ENCODE data around the gene ABCD3.
A peak's percentile ranks its signal among the peaks of the same experiment; 100 is the strongest.
"Not testable (repeated sequence)": the region's sequence is repeated elsewhere in the genome, so short reads cannot be mapped to it uniquely, and the experiment has no call there.

Gene ABCD3

DNA sequence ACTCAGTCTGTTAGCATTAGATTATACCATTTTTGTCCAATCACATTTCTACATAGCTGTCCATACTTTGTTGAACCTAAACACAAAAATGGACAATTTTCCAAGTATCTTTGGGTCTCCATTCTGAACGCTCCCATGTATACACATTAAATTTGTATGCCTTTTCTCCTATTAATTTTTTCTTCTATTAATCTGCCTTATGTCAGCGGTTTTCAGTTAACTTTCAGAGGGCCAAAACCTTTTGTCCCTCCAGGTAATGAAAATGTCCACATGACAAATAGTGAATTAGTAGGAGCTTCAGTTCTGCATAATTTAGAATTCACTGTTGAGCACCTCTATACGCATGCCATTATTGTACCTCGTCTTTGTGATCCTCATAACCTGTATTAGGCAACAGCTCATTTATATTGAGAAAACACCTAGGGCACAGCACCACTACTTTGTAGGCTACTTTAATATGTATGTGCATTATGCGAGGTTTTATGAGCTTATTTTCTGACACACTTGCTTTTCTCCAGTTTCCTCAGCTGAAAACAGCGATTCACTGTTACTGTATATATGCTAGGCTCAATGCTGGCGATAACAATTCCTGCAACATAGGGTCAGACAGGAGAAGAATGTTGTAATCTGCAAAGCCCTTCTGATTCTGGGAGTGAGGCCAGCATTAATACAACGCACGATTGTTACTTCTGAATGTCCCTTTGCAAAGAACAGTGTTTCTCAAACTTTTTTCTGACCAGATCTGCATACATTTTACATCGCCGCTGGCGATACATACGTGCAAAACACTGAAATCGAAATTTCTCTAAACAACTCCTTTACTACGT is 1.1 kb upstream of the ABCD3 start:
- peak; percentile 23 for FAIRE-seq

DNA sequence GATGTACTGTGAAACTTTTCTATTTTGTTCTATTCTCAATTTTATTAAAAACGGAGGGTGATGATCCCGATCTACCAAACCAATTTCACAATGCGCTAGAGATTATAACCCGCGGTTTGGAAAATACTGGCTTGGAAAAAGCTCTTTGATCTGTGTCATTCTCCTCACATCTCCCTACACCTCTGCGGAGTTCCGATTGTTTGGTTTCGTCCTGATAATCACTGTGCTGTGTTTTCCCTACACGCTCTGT is 536 bp upstream of the ABCD3 start:
- no peak for FAIRE-seq

DNA sequence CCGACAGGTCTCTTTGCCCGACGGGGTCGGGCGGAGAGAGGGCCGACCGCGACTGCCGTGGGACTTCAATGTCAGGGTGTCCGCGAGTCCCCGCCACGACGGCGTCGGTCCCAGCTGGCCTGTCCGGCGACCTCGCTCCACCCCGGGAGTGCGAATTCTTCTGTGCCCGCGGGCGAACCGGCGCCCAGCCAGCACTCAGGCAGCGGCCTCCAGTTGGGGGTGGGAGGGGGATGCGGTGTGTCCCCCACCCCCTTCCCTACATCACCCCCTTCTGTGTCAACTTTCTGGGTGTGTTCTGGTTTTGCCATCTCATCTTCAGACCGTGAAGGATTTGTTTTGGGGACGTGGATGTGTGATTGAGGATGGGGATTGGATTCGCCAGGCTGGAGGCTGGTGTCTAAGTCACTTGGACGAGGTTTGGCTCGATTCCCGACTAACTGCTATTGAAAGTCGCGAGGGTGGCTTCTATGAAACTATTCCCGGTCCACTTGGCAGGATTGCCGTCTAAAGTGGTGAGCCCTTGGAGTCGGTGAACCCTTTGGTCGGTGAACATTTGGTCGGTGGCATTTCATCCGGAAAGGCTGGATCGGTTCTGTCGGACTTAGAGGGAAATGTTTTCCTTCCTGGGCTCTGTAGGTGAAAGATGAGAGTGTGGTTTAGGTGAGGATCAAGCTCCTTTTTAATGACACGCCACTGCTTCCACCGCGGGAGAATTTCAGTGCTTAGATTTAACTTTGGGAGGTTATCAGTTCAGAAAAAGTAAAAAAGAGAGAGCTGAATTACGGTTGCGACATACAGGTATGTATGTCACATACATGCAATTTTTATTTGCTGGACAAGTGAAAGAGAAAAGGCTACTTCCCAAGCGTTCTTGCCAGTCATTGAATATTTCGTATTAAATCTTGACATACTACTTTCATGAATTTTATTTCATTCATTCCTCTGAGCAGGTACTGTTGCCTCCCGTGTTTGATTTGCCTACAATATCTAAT is 771 bp downstream of the ABCD3 start:
- FAIRE-seq = no peak

DNA sequence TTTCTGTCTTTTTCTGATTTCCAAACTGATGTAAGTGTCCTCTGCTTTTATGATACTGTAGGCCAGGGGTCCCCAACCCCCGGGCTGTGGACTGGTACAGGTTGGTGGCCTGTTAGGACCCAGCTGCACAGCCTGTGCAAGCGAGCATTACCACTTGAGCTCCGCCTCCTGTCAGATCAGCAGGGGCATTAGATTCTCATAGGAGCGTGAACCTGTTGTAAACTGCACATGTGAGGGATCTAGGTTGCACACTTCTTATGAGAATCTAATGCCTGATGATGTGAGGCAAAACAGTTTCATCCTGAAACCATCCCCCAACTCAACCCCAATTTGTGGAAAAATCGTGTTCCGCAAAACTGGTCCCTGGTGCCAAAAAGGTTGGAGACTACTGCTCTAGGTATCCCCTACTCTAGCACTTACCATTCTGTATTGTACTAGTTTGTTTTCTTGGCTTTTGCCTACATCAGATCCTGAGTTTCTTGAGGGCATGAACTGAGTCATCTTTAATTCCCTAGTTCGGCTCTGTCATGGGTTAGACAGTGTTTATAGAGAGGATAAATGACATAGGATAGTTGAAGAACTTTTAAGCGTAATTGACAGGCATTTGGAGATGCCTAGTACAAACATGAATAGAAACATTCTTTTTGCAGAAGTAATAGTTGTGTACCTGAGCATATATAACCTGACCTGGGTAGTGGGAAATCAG is 4.1 kb downstream of the ABCD3 start:
- no peak for FAIRE-seq

DNA sequence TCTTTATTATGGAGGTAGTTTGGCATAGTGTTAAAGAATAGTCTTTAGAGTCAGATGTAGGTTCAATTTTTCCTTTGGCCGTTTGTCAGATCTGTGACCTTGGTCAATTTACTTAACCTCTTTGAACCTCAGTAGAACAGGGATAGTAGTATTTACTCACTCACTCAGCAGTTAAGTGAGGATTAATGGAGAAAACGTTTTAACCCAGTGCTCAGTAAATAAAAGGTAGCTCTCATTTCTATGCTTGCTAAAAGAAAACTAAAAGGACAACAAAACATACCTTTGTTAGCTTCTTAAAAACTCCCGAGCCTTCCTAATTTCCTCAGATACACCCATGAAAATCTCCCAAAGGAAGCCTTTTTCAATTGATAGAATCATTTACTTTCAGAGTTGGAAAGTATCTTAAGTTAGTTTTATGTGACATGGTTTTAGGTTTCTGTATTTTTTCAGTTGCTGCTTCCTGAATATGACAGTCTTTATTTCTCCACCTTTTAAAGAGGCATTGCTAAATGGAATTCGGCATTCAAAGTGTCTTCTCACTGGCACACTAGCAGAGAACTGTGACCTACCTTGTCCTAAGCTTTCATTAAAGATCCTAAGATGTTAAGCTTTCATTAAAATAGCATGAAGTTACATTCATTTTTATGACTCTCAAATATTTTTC is 7.8 kb downstream of the ABCD3 start:
- peak; percentile 8 for FAIRE-seq

DNA sequence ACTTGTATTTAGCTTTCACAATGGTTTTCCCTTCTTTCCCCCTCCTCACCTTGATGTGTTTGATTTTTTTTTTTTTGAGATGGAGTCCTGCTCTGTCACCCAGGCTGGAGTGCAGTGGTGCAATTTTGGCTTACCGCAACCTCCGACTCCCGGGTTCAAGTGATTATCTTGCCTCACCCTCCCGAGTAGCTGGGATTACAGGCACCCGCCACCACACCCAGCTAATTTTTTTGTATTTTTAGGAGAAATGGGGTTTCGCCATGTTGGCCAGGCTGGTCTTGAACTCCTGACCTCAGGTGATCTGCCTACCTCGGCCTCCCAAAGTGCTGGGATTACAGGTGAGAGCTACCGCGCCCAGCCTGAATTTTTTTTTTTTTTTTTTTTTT is 8.3 kb downstream of the ABCD3 start:
- FAIRE-seq = not testable (repeated sequence)

DNA sequence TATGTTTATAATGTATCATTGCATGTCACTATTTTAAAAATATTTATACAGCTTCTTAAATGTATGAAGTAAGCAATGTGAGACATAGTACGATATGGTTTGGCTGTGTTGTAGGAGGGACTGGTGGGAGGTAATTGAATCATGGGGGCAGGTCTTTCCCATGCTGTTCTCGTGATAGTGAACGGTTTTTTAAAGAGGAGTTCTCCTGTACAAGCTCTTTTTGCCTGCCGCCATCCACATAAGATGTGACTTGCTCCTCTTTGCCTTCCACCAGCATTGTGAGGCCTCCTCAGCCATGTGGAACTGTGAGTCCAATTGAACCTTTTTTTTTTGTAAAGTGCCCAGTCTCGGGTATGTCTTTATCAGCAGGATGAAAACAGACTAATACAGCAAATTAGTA is 10.3 kb downstream of the ABCD3 start:
- no peak for FAIRE-seq

DNA sequence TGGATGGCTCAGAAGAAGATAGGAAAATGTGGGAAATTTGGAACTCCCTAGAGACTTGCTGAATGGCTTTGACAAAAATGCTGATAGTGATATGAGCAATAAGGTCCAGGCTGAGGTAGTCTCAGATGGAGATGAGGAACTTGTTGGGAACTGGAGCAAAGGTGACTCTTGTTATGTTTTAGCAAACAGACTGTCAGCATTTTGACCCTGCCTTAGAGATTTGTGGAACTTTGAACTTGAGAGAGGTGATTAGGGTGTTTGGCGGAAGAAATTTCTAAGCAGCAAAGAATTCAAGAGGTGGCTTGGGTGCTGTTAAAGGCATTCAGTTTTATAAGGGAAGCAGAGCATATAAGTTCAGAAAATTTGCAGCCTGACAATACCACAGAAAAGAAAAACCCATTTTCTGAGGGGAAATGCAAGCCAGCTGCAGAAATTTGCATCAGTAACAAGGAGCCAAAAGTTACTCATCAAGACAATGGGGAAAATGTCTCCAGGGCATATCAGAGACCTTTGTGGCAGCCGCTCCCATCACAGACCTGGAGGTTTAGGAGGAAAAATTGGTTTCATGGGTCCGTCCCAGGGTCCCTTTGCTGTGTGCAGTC is 10.8 kb downstream of the ABCD3 start:
- not testable (repeated sequence) for FAIRE-seq

DNA sequence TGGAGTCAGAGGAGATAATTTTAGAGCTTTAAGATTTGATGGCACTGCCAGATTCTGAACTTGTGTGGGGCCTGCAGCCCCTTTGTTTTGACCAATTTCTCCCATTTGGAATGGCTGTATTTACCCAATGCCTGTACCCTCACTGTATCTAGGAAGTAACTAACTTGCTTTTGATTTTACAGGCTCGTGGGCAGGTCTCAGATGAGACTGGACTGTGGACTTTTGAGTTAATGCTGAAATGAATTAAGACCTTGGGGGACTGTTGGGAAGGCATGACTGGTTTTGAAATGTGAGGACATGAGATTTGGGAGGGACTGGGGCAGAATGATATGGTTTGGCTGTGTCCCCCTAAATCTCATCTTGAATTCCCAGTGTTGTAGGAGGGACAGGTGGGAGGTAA is 11.9 kb downstream of the ABCD3 start:
- not testable (repeated sequence) for FAIRE-seq

DNA sequence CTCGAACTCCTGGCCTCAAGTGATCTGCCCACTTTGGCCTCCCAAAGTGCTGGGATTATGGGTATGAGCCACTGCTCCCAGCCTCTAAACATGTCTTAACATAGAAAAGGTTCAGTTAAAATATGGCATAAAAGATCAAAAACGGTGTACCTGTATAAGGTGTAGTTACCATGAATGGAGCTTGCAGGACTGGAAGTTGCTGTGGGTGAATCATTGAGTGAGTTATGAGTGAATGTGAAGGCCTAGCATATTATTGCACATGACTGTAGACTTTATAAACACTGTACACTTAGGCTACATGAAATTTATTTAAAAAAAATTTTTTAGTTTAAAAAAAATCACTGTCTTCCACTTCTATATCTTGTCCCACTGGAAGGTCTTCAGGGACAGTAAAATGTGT is 15.7 kb downstream of the ABCD3 start:
- no peak for FAIRE-seq

DNA sequence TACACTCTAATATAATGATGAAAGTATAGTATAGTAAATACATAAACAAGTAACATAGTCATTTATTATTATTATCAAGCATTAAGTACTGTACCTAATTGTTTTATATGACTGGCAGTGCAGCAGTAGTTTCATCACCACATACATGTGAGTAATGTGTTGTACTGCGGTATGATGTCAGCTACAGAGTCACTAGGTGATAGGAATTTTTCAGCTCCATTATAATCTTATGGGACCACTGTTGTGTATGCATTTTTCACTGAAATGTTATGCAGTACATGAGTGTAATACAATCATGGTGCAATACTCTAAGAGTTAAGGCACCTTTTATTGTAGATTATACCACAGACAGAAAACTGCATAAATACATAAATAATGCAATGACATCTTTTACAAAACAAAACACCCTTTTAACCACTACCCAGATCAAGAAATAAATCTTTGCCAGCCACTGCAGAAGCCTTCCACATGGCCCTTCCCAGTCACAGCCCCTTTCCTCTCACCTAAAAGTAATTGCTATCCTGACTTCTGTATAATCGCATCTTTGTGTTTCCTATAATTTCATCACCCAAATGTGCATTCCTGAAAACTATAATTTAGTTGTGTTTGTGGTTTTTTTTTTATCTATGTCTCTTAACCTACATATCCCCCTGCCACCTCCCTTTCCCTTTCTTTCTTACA is 16.3 kb downstream of the ABCD3 start:
- FAIRE-seq = no peak

DNA sequence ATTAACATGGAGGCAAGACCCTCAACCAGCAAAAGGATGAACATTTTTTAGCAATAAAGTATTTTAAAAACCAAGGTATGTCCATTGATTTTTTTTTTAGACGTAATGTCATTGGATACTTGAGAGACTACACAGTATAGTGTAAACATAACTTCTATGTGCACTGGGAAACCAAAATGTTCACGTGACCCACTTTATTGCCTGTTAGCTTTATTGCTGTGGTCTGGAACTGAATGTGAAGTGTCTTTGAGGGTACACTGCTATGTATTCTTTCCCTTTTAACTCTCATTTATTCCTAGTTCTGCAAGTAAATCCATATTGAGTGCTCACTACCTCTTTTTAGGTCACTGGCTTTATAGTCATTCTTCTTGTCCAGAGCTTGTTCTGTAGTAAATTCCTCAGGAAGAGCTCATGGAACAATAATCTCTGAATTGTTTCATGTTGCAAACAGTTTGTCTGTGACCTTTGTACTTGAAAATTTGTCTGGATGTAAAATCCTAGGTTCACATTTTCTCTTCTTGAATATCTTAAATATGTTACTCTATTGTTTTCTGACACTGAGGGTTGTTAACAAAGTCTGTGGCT is 20.6 kb downstream of the ABCD3 start:
- FAIRE-seq = no peak

DNA sequence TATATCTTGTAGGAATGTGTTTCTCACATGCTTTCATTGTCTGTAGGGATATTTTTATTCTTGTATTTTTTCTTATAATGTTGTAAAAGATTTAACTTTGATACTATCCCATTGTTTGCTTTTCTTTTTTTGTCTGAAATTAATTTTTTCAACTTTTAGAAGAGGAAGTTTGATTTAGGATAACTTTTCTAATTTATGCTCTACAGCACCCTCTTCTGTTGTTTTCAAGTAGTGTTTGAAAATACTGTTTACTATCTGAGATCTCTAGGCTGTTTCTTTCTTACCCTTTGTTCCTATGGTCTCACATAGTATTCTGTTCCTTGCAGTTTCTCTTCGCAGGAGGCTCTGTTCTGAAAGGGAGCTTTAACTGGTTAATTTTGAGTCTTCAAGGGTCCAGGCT is 21.9 kb downstream of the ABCD3 start:
- FAIRE-seq = no peak

DNA sequence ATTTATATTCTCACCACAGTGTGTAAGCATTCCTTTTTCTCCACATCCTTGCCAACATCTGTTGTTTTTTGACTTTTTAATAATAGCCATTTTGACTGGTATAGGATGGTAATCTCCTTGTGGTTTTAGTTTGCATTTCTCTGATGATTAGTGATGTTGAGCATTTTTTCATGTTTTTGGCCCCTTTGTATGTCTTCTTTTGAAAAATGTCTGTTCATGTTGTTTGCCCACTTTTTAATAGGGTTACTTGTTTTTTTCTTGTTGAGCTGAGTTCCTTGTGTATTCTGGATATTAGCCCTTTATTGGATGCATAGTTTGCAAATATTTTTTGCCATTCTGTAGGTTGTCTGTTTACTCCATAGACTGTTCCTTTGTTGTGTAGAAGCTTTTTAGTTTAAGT is 24.9 kb downstream of the ABCD3 start:
- not testable (repeated sequence) for FAIRE-seq

DNA sequence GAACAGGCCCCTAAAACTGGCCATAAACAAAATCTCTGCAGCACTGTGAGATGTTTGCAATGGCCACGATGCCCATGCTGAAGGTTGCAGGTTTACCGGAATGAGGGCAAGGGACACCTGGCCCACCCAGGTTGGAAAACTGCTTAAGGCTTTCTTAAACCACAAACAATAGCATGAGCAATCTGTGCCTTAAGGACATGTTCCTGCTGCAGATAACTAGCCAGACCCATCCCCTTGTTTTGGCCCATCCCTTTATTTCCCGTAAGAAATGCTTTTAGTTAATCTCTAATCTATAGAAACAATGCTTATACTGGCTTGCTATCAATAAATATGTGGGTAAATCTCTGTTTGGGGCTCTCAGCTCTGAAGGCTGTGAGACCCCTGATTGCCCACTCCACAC is 26.6 kb downstream of the ABCD3 start:
- FAIRE-seq = not testable (repeated sequence)

DNA sequence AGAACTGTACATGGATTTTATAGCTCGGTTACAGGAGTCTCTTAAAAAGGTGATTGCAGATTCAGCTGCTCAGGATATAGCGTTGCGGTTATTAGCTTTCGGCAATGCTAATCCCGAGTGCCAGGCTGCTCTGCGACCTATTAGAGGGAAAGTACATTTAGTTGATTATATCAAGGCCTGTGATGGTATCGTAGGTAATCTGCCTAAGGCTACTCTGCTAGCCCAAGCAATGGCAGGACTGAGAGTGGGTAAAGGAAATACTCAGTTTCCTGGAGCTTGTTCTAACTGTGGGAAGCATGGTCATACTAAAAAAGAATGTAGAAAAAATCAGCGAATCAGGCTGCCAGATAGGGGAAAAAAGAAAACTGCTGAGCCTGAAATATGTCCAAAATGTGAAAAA is 27.5 kb downstream of the ABCD3 start:
- FAIRE-seq = not testable (repeated sequence)

DNA sequence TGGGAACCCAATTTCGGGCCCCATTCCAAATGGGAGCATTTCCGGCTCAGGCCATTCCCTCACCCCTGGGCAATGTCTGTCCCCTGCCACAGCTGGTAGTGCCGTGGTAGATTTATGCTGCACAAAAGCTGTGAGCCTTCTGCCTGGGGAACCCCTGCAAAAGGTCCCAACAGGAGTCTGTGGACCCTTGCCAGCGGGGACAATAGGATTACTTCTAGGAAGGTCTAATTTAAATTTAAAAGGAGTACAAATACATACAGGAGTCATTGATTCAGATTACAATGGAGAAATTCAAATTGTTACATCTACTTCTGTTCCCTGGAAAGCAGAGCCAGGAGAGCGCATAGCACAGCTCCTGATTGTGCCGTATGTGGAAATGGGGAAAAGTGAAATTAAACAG is 28.0 kb downstream of the ABCD3 start:
- not testable (repeated sequence) for FAIRE-seq

DNA sequence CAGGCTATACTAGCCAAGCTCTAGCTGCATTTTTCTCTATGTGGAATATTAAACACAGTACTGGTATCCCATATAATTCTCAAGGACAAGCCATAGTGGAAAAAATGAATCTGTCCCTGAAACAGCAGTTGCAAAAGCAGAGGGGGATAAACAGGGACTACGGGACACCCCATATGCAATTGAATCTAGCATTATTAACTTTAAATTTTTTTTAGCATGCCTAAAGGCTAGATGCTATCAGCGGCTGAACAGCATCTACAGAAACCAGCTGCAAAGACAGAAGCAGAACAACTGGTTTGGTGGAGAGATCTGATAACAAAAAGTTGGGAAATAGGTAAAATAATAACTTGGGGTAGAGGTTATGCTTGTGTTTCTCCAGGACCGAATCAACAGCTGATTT is 30.6 kb downstream of the ABCD3 start:
- FAIRE-seq = not testable (repeated sequence)

DNA sequence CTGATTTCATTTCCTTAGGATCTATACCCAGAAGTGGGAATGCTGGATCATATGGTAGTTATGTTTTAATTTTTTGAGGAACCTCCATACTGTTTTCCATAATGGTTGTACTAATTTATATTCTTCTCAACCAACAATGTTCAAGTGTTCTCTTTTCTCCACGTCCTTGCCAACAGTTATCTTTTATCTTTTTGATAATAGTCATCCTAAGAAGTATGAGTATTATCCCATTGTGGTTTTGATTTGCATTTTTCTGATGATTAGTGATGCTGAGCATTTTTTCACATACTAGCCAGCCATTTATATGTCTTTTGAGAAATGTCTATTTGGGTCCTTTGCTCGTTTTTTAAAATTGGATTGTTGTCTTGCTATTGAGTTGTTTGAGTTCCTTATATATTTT is 38.5 kb downstream of the ABCD3 start:
- FAIRE-seq = no peak

DNA sequence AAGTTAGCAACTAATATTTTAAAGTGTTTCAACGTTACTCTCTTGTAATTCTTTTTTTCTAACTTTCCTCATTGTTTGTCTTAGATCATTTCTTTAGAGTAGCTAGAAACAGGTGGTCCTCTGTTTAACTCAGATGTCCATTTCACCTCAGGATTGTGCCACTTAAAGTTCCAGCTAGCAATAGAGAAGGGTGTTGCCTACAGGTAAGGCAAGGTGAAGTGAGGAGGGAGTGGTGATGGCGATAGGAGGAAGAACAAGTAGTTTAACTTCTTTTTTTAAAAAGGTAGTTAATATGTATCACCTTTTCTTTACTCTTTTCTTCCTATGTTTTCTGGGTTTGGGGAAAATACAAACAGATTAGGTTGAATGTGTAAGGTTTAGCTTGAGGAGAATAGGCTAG is 44.4 kb downstream of the ABCD3 start:
- no peak for FAIRE-seq

DNA sequence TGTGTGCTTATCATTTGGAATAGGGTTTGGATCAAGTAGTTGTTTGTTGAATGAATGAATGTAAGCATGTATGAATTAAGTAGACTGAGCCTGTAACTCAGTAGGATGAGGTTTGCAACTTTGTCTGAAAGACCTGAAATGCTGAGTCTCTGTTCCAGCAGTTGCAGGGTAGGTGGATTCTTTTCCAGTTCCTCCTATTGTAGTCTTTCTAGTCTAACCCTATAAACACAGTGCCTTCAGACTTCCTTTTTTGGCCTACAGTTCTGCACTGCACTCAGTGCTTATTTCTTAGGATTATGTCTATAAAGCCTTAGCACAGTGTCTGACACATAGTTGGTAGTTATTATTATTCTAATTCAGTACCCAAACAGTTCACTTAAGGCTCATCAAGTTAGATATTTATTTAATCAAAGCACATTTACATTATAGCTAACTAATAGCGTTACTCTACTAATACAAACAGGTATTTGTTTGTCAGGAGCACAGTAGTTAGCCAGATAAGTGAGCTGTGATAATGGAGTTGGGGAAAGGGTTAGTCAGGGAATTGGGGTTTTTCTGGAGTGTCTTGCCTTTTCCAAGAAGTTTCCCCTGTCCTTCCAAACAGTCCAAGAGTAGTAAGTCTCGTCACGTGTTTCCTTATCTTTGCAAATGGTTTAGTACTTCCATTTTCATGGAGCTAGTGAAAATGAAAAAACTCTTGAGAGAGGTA is 45.0 kb downstream of the ABCD3 start:
- no peak for FAIRE-seq
